Mammary microvascular endothelial cell (primary cell): ENCODE data around the gene OR2H2. TPM values are rescaled to one million over a fixed set of nuclear protein-coding genes. Genes with fewer than 3 reads are reported as not detected.

Source experiments
- total RNA-seq: library from RNA; depleted of rRNA; stranded (reverse); fragments of >200 nt; gene quantifications from 2 replicates; pipeline ENCODE4 v1.2.3, GENCODE V29; 2015

Gene OR2H2
- not detected in 2 replicates for total RNA-seq

DNA sequence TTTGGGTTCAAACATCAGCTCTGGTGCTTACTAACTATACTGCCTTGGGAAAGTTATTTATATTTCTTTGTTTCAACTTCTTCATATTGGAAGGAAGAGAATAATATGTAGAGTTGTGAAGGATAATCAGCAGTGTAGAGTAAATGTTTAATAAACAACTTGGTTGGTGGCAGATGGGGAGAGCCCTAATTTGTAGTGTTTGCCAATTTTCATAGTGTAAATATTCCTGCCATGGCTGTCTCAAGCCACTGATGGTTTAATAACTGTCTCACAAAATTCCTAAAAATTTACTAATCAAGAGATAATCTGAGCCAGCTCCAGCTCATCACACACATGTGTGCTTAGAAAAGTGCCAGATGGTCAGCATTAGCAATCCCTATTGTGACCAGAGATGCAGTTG is at the start of gene OR2H2:
Gene OR2H2 (plus strand): TSS at position 301 of the 400 bp plus-strand sequence. CDS start 2,824 bp downstream, outside the sequence.

GRCh38 chr6:29559524-29560287 is 25.2 kb upstream of the OR2H2 start, which contains the start of gene UBD:
UBD (minus strand) TSS chr6:29559732; CDS start chr6:29559701, 31 bp downstream.

DNA sequence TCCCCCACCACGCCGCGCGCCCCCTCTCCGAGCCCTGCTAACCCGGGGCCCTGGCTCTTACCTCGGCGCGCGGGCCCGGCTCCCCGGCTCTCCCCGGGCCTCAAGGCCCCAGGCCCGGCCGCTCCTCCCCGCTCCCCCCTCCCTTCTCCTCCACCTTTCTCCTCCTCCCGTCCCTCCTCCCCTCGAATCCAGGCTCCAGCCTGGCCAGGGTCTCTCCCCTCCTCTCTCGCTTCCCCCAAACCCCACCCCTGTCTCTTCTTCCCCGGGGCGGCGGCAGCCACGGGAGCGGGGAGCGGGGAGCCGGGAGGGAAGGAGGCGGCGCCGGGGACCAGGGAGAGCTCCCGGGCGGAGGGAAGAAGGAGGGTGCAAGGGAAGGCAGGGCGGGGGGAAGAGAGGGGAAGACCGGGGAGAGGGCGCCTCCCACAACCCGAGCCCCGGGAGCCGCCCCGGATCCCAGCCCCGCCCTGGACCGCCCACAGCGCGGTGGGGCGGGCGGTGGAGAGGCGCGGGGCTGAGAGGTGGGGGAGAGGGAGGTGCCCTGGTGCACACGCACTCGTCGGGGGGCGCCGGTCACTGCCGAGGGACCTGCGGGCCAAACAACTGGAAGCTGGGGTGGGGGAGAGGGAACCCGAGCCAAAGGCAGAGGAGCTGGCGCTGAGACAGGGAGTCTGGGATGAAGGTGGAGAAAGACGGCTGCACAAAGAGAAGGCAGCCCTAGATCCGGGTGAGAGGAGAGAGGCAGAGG is 48.0 kb downstream of the OR2H2 start, which contains the start of gene GABBR1:
Gene GABBR1 (minus strand): TSS at position 395 of the 745 bp plus-strand sequence. CDS start 798 bp downstream, outside the sequence.

Other genes starting within 250 kb of the OR2H2 start
- not detected in 2 replicates for gene OR5V1, start 216.3 kb upstream of the OR2H2 start, total RNA-seq
- not detected in 2 replicates for gene OR12D3, start 209.8 kb upstream of the OR2H2 start, total RNA-seq
- not detected in 2 replicates for gene OR12D2, start 189.5 kb upstream of the OR2H2 start, total RNA-seq
- not detected in 2 replicates for gene OR12D1, start 170.2 kb upstream of the OR2H2 start, total RNA-seq
- gene OR10C1, start 145.8 kb upstream of the OR2H2 start, total RNA-seq, result not detected in 2 replicates
- not detected in 2 replicates for gene OR11A1, start 128.1 kb upstream of the OR2H2 start, total RNA-seq
- not detected in 2 replicates for gene OR2H1, start 128.0 kb upstream of the OR2H2 start, total RNA-seq
- gene MAS1L, start 97.2 kb upstream of the OR2H2 start, total RNA-seq, result not detected in 2 replicates
- gene UBD, start 25.4 kb upstream of the OR2H2 start, total RNA-seq, result 23.4 and 24.5 TPM in 2 replicates
- gene GABBR1, start 48.1 kb downstream of the OR2H2 start, total RNA-seq, result 0.74 and 1.7 TPM in 2 replicates
- gene MOG, start 72.0 kb downstream of the OR2H2 start, total RNA-seq, result not detected in 2 replicates
- gene ZFP57, start 96.0 kb downstream of the OR2H2 start, total RNA-seq, result not detected in 2 replicates
- gene HLA-F, start 138.3 kb downstream of the OR2H2 start, total RNA-seq, result 38.9 and 57.8 TPM in 2 replicates
- gene HLA-G, start 242.7 kb downstream of the OR2H2 start, total RNA-seq, result not detected in 2 replicates